HepG2 (cell line): ENCODE measurements around the gene CCDC142. TPM values are rescaled to one million over a fixed set of nuclear protein-coding genes. Genes with fewer than 3 reads are reported as not detected.

ENCODE experiments used
- ATF4 ChIP-seq, 2 experiments: fragments of 450-650 bp in 1 of 2; sonication (generic) in 1 of 2; formaldehyde crosslinking; IDR thresholded peaks; 2 replicates each; pipeline versions ENCODE4 v1.5.0 to v1.8.0; 2020 to 2022; ENCODE audit warnings: mild to moderate bottlenecking in 1 of 2, missing genetic modification reagents in 1 of 2
- CREB1 ChIP-seq, 2 experiments: fragments of 450-650 bp in 1 of 2; IDR thresholded peaks; 2 replicates each; pipeline ENCODE4 v1.6.1; 2016 to 2017; ENCODE audit warnings: control low read depth in 1 of 2, mild to moderate bottlenecking in 1 of 2, missing compliant biosample characterization in 1 of 2, missing genetic modification characterization in 1 of 2
- DMAP1 ChIP-seq: IDR thresholded peaks from 2 replicates; pipeline ENCODE4 v1.6.1; 2016
- DMTF1 ChIP-seq: sonication (generic); formaldehyde crosslinking; IDR thresholded peaks from 2 replicates; pipeline ENCODE4 v1.4.0; 2020; ENCODE audit warnings: mild to moderate bottlenecking, missing genetic modification reagents
- PHF5A ChIP-seq: IDR thresholded peaks from one replicate; pipeline ENCODE4 v1.6.1; 2018; ENCODE audit warnings: low read depth, missing genetic modification reagents; ENCODE audit not compliant: unreplicated experiment
- SIX1 ChIP-seq: sonication (generic); formaldehyde crosslinking; IDR thresholded peaks from 2 replicates; pipeline ENCODE4 v1.4.0; 2020; ENCODE audit warnings: missing genetic modification reagents, borderline replicate concordance
- SRY ChIP-seq: sonication (generic); formaldehyde crosslinking; IDR thresholded peaks from 2 replicates; pipeline ENCODE4 v1.8.0; 2022; ENCODE audit warnings: mild to moderate bottlenecking, missing genetic modification reagents
- TBL1XR1 ChIP-seq: fragments of 150-350 bp; IDR thresholded peaks from 2 replicates; pipeline ENCODE4 v1.6.1; 2014; ENCODE audit warnings: borderline replicate concordance, low read length; ENCODE audit not compliant: partially characterized antibody
- TRIM24 ChIP-seq: sonication (generic); formaldehyde crosslinking; IDR thresholded peaks from 2 replicates; pipeline ENCODE4 v1.8.0; 2022; ENCODE audit warnings: mild to moderate bottlenecking, missing genetic modification reagents
- ZBTB26 ChIP-seq: IDR thresholded peaks from 2 replicates; pipeline ENCODE4 v1.6.1; 2016; ENCODE audit warnings: missing compliant biosample characterization, missing genetic modification reagents, borderline replicate concordance
- ZNF772 ChIP-seq: sonication (generic); formaldehyde crosslinking; IDR thresholded peaks from 2 replicates; pipeline ENCODE4 v1.5.0; 2020; ENCODE audit warnings: mild to moderate bottlenecking, missing genetic modification reagents
- ZSCAN12 ChIP-seq: sonication (generic); formaldehyde crosslinking; IDR thresholded peaks from 2 replicates; pipeline ENCODE4 v1.9.0; 2021; ENCODE audit warnings: mild to moderate bottlenecking, missing genetic modification reagents
- ZSCAN29 ChIP-seq: sonication (generic); formaldehyde crosslinking; conservative IDR thresholded peaks from 2 replicates; pipeline ENCODE4 v1.4.0; 2020; ENCODE audit warnings: mild to moderate bottlenecking, missing genetic modification reagents
- polyA plus RNA-seq, 8 experiments: library from polyadenylated mRNA; depleted of rRNA in 3 of 8; stranded (reverse) in 7 of 8; unstranded in 1 of 8; fragments of >200 nt; fragmentation: Illumina TruSeq in 4 of 8; extraction: Trizol in 4 of 8; gene quantifications; 2 replicates each; pipeline versions ENCODE4 v1.2.1 to v1.2.3, GENCODE V29; 2011 to 2016; ENCODE audit warnings: low read depth in 4 of 8, missing spikeins in 1 of 8, mixed read lengths in 1 of 8; ENCODE audit not compliant: insufficient read depth in 1 of 8
- total RNA-seq, 5 experiments: library from RNA; depleted of rRNA; stranded (reverse); fragments of >200 nt; fragmentation: Illumina TruSeq; extraction: Trizol; gene quantifications; 2 replicates each; pipeline ENCODE4 v1.2.3, GENCODE V29; 2016; ENCODE audit warnings: low read depth in 1 of 5
- TF ChIP-seq, protein P1 (sequence below): IDR thresholded peaks from 2 replicates; pipeline ENCODE4 v1.6.1; 2016
- TF ChIP-seq, protein P2 (sequence below): sonication (generic); formaldehyde crosslinking; IDR thresholded peaks from 2 replicates; pipeline ENCODE4 v1.4.0; 2020; ENCODE audit warnings: missing genetic modification reagents
- TF ChIP-seq, protein P3 (sequence below): sonication (generic); formaldehyde crosslinking; IDR thresholded peaks from 2 replicates; pipeline ENCODE4 v1.4.0; 2020; ENCODE audit warnings: mild to moderate bottlenecking, missing genetic modification reagents

CCDC142 gene
- total and polyA plus RNA-seq, 2 of the 13 experiments (the other 11 are each of a cell fraction or from before 2014, with no cell fraction given) = 14.7 to 30.4 TPM

- no peak for TF ChIP-seq DMTF1 (CRISPR knock-in tag)
- TF ChIP-seq TRIM24 (CRISPR knock-in tag) = no peak
- no peak for TF ChIP-seq DMAP1 (CRISPR knock-in tag)
- TF ChIP-seq, protein P1, sequence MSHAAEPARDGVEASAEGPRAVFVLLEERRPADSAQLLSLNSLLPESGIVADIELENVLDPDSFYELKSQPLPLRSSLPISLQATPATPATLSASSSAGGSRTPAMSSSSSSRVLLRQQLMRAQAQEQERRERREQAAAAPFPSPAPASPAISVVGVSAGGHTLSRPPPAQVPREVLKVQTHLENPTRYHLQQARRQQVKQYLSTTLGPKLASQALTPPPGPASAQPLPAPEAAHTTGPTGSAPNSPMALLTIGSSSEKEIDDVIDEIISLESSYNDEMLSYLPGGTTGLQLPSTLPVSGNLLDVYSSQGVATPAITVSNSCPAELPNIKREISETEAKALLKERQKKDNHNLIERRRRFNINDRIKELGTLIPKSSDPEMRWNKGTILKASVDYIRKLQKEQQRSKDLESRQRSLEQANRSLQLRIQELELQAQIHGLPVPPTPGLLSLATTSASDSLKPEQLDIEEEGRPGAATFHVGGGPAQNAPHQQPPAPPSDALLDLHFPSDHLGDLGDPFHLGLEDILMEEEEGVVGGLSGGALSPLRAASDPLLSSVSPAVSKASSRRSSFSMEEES (CRISPR knock-in tag) = no peak
- TF ChIP-seq ZSCAN12 (CRISPR knock-in tag) = no peak
- no peak for TF ChIP-seq CREB1 (IDR thresholded peaks at IDR 0.05)
- TF ChIP-seq CREB1 (CRISPR knock-in tag; IDR thresholded peaks at IDR 0.05) = peak; percentile 19
- no peak for TF ChIP-seq ATF4 (CRISPR knock-in tag; IDR thresholded peaks at IDR 0.05)
- peak; percentile 59; the same call in 1 of the 2 replicates for TF ChIP-seq SRY (CRISPR knock-in tag)
- TF ChIP-seq ZSCAN29 (CRISPR knock-in tag) = no peak
- no peak for TF ChIP-seq SIX1 (CRISPR knock-in tag)
- TF ChIP-seq, protein P2, sequence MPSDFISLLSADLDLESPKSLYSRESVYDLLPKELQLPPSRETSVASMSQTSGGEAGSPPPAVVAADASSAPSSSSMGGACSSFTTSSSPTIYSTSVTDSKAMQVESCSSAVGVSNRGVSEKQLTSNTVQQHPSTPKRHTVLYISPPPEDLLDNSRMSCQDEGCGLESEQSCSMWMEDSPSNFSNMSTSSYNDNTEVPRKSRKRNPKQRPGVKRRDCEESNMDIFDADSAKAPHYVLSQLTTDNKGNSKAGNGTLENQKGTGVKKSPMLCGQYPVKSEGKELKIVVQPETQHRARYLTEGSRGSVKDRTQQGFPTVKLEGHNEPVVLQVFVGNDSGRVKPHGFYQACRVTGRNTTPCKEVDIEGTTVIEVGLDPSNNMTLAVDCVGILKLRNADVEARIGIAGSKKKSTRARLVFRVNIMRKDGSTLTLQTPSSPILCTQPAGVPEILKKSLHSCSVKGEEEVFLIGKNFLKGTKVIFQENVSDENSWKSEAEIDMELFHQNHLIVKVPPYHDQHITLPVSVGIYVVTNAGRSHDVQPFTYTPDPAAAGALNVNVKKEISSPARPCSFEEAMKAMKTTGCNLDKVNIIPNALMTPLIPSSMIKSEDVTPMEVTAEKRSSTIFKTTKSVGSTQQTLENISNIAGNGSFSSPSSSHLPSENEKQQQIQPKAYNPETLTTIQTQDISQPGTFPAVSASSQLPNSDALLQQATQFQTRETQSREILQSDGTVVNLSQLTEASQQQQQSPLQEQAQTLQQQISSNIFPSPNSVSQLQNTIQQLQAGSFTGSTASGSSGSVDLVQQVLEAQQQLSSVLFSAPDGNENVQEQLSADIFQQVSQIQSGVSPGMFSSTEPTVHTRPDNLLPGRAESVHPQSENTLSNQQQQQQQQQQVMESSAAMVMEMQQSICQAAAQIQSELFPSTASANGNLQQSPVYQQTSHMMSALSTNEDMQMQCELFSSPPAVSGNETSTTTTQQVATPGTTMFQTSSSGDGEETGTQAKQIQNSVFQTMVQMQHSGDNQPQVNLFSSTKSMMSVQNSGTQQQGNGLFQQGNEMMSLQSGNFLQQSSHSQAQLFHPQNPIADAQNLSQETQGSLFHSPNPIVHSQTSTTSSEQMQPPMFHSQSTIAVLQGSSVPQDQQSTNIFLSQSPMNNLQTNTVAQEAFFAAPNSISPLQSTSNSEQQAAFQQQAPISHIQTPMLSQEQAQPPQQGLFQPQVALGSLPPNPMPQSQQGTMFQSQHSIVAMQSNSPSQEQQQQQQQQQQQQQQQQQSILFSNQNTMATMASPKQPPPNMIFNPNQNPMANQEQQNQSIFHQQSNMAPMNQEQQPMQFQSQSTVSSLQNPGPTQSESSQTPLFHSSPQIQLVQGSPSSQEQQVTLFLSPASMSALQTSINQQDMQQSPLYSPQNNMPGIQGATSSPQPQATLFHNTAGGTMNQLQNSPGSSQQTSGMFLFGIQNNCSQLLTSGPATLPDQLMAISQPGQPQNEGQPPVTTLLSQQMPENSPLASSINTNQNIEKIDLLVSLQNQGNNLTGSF (CRISPR knock-in tag) = no peak
- TF ChIP-seq ZNF772 (CRISPR knock-in tag) = no peak
- no peak for TF ChIP-seq TBL1XR1
- peak; percentile 0 for TF ChIP-seq PHF5A (CRISPR knock-in tag)
- no peak for TF ChIP-seq ZBTB26 (CRISPR knock-in tag)
- TF ChIP-seq, protein P3, sequence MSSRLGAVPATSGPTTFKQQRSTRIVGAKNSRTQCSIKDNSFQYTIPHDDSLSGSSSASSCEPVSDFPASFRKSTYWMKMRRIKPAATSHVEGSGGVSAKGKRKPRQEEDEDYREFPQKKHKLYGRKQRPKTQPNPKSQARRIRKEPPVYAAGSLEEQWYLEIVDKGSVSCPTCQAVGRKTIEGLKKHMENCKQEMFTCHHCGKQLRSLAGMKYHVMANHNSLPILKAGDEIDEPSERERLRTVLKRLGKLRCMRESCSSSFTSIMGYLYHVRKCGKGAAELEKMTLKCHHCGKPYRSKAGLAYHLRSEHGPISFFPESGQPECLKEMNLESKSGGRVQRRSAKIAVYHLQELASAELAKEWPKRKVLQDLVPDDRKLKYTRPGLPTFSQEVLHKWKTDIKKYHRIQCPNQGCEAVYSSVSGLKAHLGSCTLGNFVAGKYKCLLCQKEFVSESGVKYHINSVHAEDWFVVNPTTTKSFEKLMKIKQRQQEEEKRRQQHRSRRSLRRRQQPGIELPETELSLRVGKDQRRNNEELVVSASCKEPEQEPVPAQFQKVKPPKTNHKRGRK = no peak
Observed at GRCh38 chr2:74507926-74508520, 25.2 kb upstream of the CCDC142 start (continued).
